IPS-18c (cell line): ENCODE data around the gene PMP22.
A peak's percentile ranks its signal among the peaks of the same experiment; 100 is the strongest.

Experiments
- H3K4me3 ChIP-seq: 2 replicates; pipeline ENCODE4 v1.7.0; 2013; ENCODE audit warnings: low read depth, mild to moderate bottlenecking, low read length, moderate library complexity; ENCODE audit not compliant: insufficient read depth
- H3K9me3 ChIP-seq: one replicate; pipeline ENCODE4 v1.6.1; 2013; ENCODE audit warnings: mild to moderate bottlenecking, low read length, moderate library complexity; ENCODE audit not compliant: control insufficient read depth, insufficient read depth

PMP22 gene

GRCh38 chr17:15262291-15263205 lies 2.6 kb downstream of the PMP22 start:
- H3K4me3 ChIP-seq = peak overlapping the region; percentile 64
- H3K9me3 ChIP-seq = peaks cover 2% of the 10 kb centered on the region

- peaks cover 2% of the 10 kb centered on the region for H3K9me3 ChIP-seq
- peak overlapping the region; percentile 64; the same call in 1 of the 2 replicates for H3K4me3 ChIP-seq
These were observed 3.3 kb downstream of the PMP22 start for GRCh38 chr17:15261802-15262290.

GRCh38 chr17:15261258-15261801 lies 3.8 kb downstream of the PMP22 start:
- Histone ChIP-seq H3K9me3 (no peaks in the 10 kb centered on the region), H3K4me3 (peak overlapping the region; percentile 64)

GRCh38 chr17:15260376-15261257 lies 4.5 kb downstream of the PMP22 start:
- Histone ChIP-seq H3K9me3 (no peaks in the 10 kb centered on the region), H3K4me3 (peak overlapping the region; percentile 64)

GRCh38 chr17:15257796-15258512 lies 7.2 kb downstream of the PMP22 start:
- no peaks in the 10 kb centered on the region for H3K9me3 ChIP-seq
- no peak overlapping the region for H3K4me3 ChIP-seq

- H3K4me3 ChIP-seq = no peak overlapping the region
- H3K9me3 ChIP-seq = no peaks in the 10 kb centered on the region
These were observed 7.8 kb downstream of the PMP22 start for GRCh38 chr17:15257258-15257788.

- Histone ChIP-seq H3K4me3 (no peak overlapping the region), H3K9me3 (no peaks in the 10 kb centered on the region)
These were observed 8.4 kb downstream of the PMP22 start for GRCh38 chr17:15256689-15257088.

- no peak overlapping the region for H3K4me3 ChIP-seq
These were observed 9.2 kb downstream of the PMP22 start for GRCh38 chr17:15255713-15256454.

GRCh38 chr17:15250135-15250860 lies 14.8 kb downstream of the PMP22 start:
- no peak overlapping the region for H3K4me3 ChIP-seq

More at GRCh38 chr17:15255713-15256454, 9.2 kb downstream of the PMP22 start:
- H3K9me3 ChIP-seq = no peaks in the 10 kb centered on the region

GRCh38 chr17:15249487-15249886 lies 15.6 kb downstream of the PMP22 start:
- Histone ChIP-seq H3K9me3 (no peaks in the 10 kb centered on the region), H3K4me3 (no peak overlapping the region)

More at GRCh38 chr17:15250135-15250860, 14.8 kb downstream of the PMP22 start:
- no peaks in the 10 kb centered on the region for H3K9me3 ChIP-seq

GRCh38 chr17:15247891-15248529 lies 17.1 kb downstream of the PMP22 start:
- no peaks in the 10 kb centered on the region for H3K9me3 ChIP-seq
- H3K4me3 ChIP-seq = no peak overlapping the region

GRCh38 chr17:15245054-15245453 lies 20.1 kb downstream of the PMP22 start:
- no peak overlapping the region for H3K4me3 ChIP-seq
- H3K9me3 ChIP-seq = no peaks in the 10 kb centered on the region

DNA sequence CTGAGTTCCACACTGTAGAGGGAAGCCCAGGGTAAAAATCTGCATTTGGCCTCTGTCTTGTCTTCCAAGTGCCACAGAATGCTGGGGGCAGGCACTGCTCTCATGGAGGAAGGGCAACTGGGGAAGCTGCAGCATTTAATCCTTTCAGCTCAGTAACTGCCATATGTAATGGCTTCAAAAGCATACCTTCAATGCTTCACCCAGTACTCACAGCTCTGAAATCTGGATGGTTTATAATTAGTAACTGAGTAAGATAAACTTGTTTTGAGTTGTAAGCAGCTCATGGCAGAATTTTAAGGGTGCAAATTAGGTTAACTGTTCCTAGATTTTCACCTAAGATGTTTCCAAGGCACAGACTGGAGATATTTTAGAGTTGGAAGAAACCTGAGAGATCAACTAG lies 24.5 kb downstream of the PMP22 start:
- no peak overlapping the region for H3K4me3 ChIP-seq
- no peaks in the 10 kb centered on the region for H3K9me3 ChIP-seq

DNA sequence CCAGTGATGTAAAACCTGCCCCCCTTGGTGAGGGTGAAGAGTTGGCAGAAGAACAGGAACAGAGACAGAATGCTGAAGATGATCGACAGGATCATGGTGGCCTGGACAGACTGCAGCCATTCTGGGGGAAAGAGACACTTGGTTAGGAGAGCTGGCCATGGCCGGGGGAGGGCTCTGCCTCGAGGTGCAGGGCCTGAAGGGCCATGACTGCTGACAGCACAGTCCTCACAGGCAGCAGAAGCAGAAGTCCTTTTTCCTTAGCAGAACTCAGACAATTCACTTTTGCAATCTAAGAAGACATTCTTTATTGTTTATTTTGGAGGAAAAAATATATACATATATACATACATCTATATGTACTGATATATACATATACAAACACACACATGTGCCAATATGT lies 25.6 kb downstream of the PMP22 start:
- Histone ChIP-seq H3K9me3 (no peaks in the 10 kb centered on the region), H3K4me3 (no peak overlapping the region)
